H1 (cell line): Measurements from ENCODE around the gene WNK2. TPM values are rescaled to one million over a fixed set of nuclear protein-coding genes. Genes with fewer than 3 reads are reported as not detected.

Experiments
- CTCF ChIA-PET: fragments of 300-600 bp; sonication (Branson Sonifier 250); formaldehyde crosslinking; loops from one replicate; lab custom pipeline; 2021; ENCODE audit not compliant: partially characterized antibody; lab: Charles Lee
- POLR2A ChIA-PET: fragments of 300-600 bp; sonication (Branson Sonifier 250); formaldehyde crosslinking; loops from one replicate; lab custom pipeline; 2021; ENCODE audit warnings: inconsistent platforms; ENCODE audit not compliant: partially characterized antibody; lab: Charles Lee
- DNase-seq, 2 experiments: peaks; one replicate each; pipeline versions ENCODE4 v3.0.0 to v3.0.0-alpha.2; 2010 to 2022; ENCODE audit warnings: low spot score in 2 of 2, low read depth in 1 of 2, mixed read lengths in 1 of 2
- FAIRE-seq: peaks from 2 replicates; lab custom pipeline; 2011; peaks lifted over from hg19 to GRCh38; lab: Jason Lieb, UNC
- H2AFZ ChIP-seq: 2 replicates; pipeline ENCODE4 v1.8.1; 2012; ENCODE audit warnings: low read length, inconsistent platforms
- H2AK5ac ChIP-seq: 2 replicates; pipeline ENCODE4 v1.6.1; 2013; ENCODE audit warnings: low read depth, low read length
- H2BK120ac ChIP-seq: replicated peaks from 2 replicates; pipeline ENCODE3; 2013; ENCODE audit warnings: low read depth, low read length, inconsistent platforms
- H2BK12ac ChIP-seq: 2 replicates; pipeline ENCODE4 v1.6.1; 2013; ENCODE audit warnings: low read depth, low read length
- H2BK15ac ChIP-seq: 2 replicates; pipeline ENCODE4 v1.6.1; 2013; ENCODE audit warnings: low read length
- H2BK20ac ChIP-seq: 2 replicates; pipeline ENCODE4 v1.6.1; 2013; ENCODE audit warnings: low read length
- H2BK5ac ChIP-seq: 2 replicates; pipeline ENCODE4 v1.6.1; 2013; ENCODE audit warnings: low read depth, low read length
- H3K14ac ChIP-seq: 2 replicates; pipeline ENCODE4 v1.6.1; 2013; ENCODE audit warnings: inconsistent platforms; ENCODE audit not compliant: insufficient read length
- H3K18ac ChIP-seq: 2 replicates; pipeline ENCODE4 v1.6.1; 2013; ENCODE audit warnings: low read length; ENCODE audit errors: extremely low read depth
- H3K23ac ChIP-seq: 2 replicates; pipeline ENCODE4 v1.6.1; 2013; ENCODE audit warnings: inconsistent platforms; ENCODE audit not compliant: insufficient read length
- H3K23me2 ChIP-seq: 2 replicates; pipeline ENCODE4 v1.6.1; 2013; ENCODE audit warnings: low read depth, low read length
- H3K27ac ChIP-seq: 2 replicates; pipeline ENCODE4 v1.6.1; 2011; ENCODE audit warnings: low read depth, low read length, inconsistent platforms
- H3K27me3 ChIP-seq, 4 experiments: replicated peaks in 1 of 4; 1 replicate in 1 of 4; 2 replicates in 3 of 4; pipeline versions ENCODE4 v1.6.1 to v1.8.1; 2011 to 2013; ENCODE audit warnings: low read length in 3 of 4, mild to moderate bottlenecking in 3 of 4, inconsistent platforms in 2 of 4, mixed read lengths in 2 of 4, moderate library complexity in 1 of 4; ENCODE audit not compliant: control insufficient read depth in 3 of 4, insufficient read depth in 3 of 4; ENCODE audit errors: extremely low read depth in 1 of 4
- H3K36me3 ChIP-seq, 4 experiments: 2 replicates each; pipeline versions ENCODE4 v1.6.1 to v1.8.1; 2011 to 2013; ENCODE audit warnings: mild to moderate bottlenecking in 4 of 4, low read length in 3 of 4, moderate library complexity in 2 of 4, control low read depth in 1 of 4, inconsistent platforms in 1 of 4; ENCODE audit not compliant: insufficient read depth in 4 of 4, control insufficient read depth in 2 of 4
- H3K4ac ChIP-seq: replicated peaks from 2 replicates; pipeline ENCODE3; 2013; ENCODE audit warnings: low read length, low read depth, mixed read lengths, inconsistent platforms; ENCODE audit not compliant: insufficient read length
- H3K4me1 ChIP-seq, 4 experiments: replicated peaks in 1 of 4; 1 replicate in 1 of 4; 2 replicates in 3 of 4; pipeline versions ENCODE4 v1.6.1 to v1.8.1; 2011 to 2013; ENCODE audit warnings: low read length in 3 of 4, inconsistent platforms in 2 of 4, mixed read lengths in 1 of 4; ENCODE audit not compliant: insufficient read depth in 4 of 4, control insufficient read depth in 3 of 4
- H3K4me2 ChIP-seq, 2 experiments: 2 replicates each; pipeline versions ENCODE4 v1.6.1 to v1.8.1; 2011 to 2013; ENCODE audit warnings: low read depth in 2 of 2, low read length in 2 of 2, control low read depth in 1 of 2, inconsistent platforms in 1 of 2, mild to moderate bottlenecking in 1 of 2; ENCODE audit not compliant: insufficient read depth in 1 of 2
- H3K4me3 ChIP-seq, 4 experiments: fragments of 200-600, 300-600 bp in 1 of 4; sonication (generic), shearing (Covaris generic), sonication (Bioruptor Twin) in 1 of 4; 2 replicates each; pipeline versions ENCODE4 v1.5.1 to v1.8.1; 2011 to 2016; ENCODE audit warnings: low read length in 4 of 4, low read depth in 3 of 4, control low read depth in 2 of 4, inconsistent platforms in 2 of 4, mild to moderate bottlenecking in 2 of 4, mixed read lengths in 1 of 4, moderate library complexity in 1 of 4; ENCODE audit not compliant: insufficient read depth in 2 of 4; ENCODE audit errors: extremely low read depth in 1 of 4
- H3K56ac ChIP-seq: replicated peaks from 2 replicates; pipeline ENCODE3; 2013; ENCODE audit warnings: low read depth, mild to moderate bottlenecking, mixed read lengths, low read length, inconsistent platforms; ENCODE audit not compliant: insufficient read length
- H3K79me1 ChIP-seq: 2 replicates; pipeline ENCODE4 v1.6.1; 2013; ENCODE audit warnings: low read depth, low read length, control low read depth
- H3K79me2 ChIP-seq, 2 experiments: 2 replicates each; pipeline versions ENCODE4 v1.6.1 to v1.8.1; 2012 to 2013; ENCODE audit warnings: low read length in 2 of 2, mild to moderate bottlenecking in 2 of 2, inconsistent platforms in 1 of 2; ENCODE audit not compliant: insufficient read depth in 2 of 2, control insufficient read depth in 1 of 2
- H3K9ac ChIP-seq, 4 experiments: replicated peaks in 1 of 4; 1 replicate in 1 of 4; 2 replicates in 3 of 4; pipeline versions ENCODE4 v1.6.1 to v1.8.1; 2011 to 2013; ENCODE audit warnings: low read depth in 3 of 4, low read length in 3 of 4, control low read depth in 2 of 4, mild to moderate bottlenecking in 2 of 4, moderate library complexity in 2 of 4, inconsistent platforms in 1 of 4; ENCODE audit errors: extremely low read depth in 1 of 4
- H3K9me3 ChIP-seq, 2 experiments: 2 replicates each; pipeline versions ENCODE4 v1.6.1 to v1.8.1; 2012 to 2013; ENCODE audit warnings: mild to moderate bottlenecking in 2 of 2, moderate library complexity in 2 of 2, control low read depth in 1 of 2, inconsistent platforms in 1 of 2, low read depth in 1 of 2, low read length in 1 of 2, mixed read lengths in 1 of 2; ENCODE audit not compliant: insufficient read depth in 2 of 2
- H4K20me1 ChIP-seq, 2 experiments: replicated peaks in 1 of 2; 2 replicates each; pipeline versions ENCODE3 to v1.8.1; 2011 to 2013; ENCODE audit warnings: inconsistent platforms in 2 of 2, low read length in 2 of 2, mild to moderate bottlenecking in 1 of 2; ENCODE audit not compliant: insufficient read depth in 2 of 2, control insufficient read depth in 1 of 2
- H4K5ac ChIP-seq: 2 replicates; pipeline ENCODE4 v1.6.1; 2013; ENCODE audit warnings: low read length, low read depth, mixed read lengths, inconsistent platforms; ENCODE audit not compliant: insufficient read length
- H4K8ac ChIP-seq: 2 replicates; pipeline ENCODE4 v1.8.0; 2013; ENCODE audit warnings: mild to moderate bottlenecking, moderate library complexity, low read length, inconsistent platforms; ENCODE audit not compliant: insufficient read depth; ENCODE audit errors: extremely low read depth
- H4K91ac ChIP-seq: replicated peaks from 2 replicates; pipeline ENCODE3; 2013; ENCODE audit warnings: low read length, mixed read lengths, inconsistent platforms; ENCODE audit not compliant: insufficient read length
- BRCA1 ChIP-seq: IDR thresholded peaks from 2 replicates; pipeline ENCODE4 v1.6.1; 2012; ENCODE audit warnings: low read depth, low read length, improper control_type of control experiment
- CHD1 ChIP-seq: IDR thresholded peaks from 2 replicates; pipeline ENCODE4 v1.6.1; 2012; ENCODE audit warnings: low read depth, low read length, improper control_type of control experiment
- CREB1 ChIP-seq: IDR thresholded peaks from 2 replicates; pipeline ENCODE4 v1.6.1; 2012; ENCODE audit warnings: inconsistent platforms
- CTBP2 ChIP-seq: IDR thresholded peaks from 2 replicates; pipeline ENCODE4 v1.7.0; 2011; ENCODE audit warnings: borderline replicate concordance, mild to moderate bottlenecking, moderate library complexity, mixed read lengths, low read length; ENCODE audit not compliant: insufficient read depth, insufficient read length
- EP300 ChIP-seq, 2 experiments: IDR thresholded peaks; 1 replicate in 1 of 2; 2 replicates in 1 of 2; pipeline ENCODE4 v1.6.1; 2011 to 2012; ENCODE audit warnings: low read depth in 2 of 2, low read length in 2 of 2, mild to moderate bottlenecking in 2 of 2, borderline replicate concordance in 1 of 2, inconsistent platforms in 1 of 2, moderate library complexity in 1 of 2
- EZH2 ChIP-seq: fragments of 200-600 bp; sonication (generic); IDR thresholded peaks from 2 replicates; pipeline ENCODE4 v1.7.1; 2012; ENCODE audit warnings: low read depth, mild to moderate bottlenecking, moderate library complexity, low read length, inconsistent platforms; ENCODE audit not compliant: severe bottlenecking
- FOSL1 ChIP-seq: IDR thresholded peaks from 2 replicates; pipeline ENCODE4 v1.6.1; 2011; ENCODE audit warnings: mild to moderate bottlenecking, low read depth, low read length, moderate library complexity; ENCODE audit not compliant: insufficient read depth
- MAX ChIP-seq: IDR thresholded peaks from 2 replicates; pipeline ENCODE4 v1.6.1; 2012; ENCODE audit warnings: inconsistent platforms
- PHF8 ChIP-seq: fragments of 200-600 bp; sonication (generic); conservative IDR thresholded peaks from 2 replicates; pipeline ENCODE4 v1.7.1; 2012; ENCODE audit warnings: low read depth, mild to moderate bottlenecking, inconsistent platforms, low read length, moderate library complexity
- RXRA ChIP-seq: IDR thresholded peaks from 2 replicates; pipeline ENCODE4 v1.6.1; 2011; ENCODE audit warnings: low read depth, mild to moderate bottlenecking, low read length, moderate library complexity; ENCODE audit not compliant: insufficient read depth
- TAF1 ChIP-seq: IDR thresholded peaks from 2 replicates; pipeline ENCODE4 v1.6.1; 2011; ENCODE audit warnings: mild to moderate bottlenecking, low read depth, low read length
- TEAD4 ChIP-seq: IDR thresholded peaks from 2 replicates; pipeline ENCODE4 v1.6.1; 2012; ENCODE audit warnings: low read depth, low read length, inconsistent platforms, mixed read lengths
- ZNF274 ChIP-seq: IDR thresholded peaks from 2 replicates; pipeline ENCODE4 v1.7.0; 2012; ENCODE audit warnings: low read length, borderline replicate concordance; ENCODE audit errors: extremely low read depth
- WGBS, 2 experiments: shearing (Covaris generic) in 1 of 2; methylation state at CpG; one replicate each; pipeline versions ENCODE4 v1.1.6 to v1.1.7; 2013 to 2015; ENCODE audit warnings: low lambda C conversion rate in 2 of 2, mixed read lengths in 2 of 2, inconsistent platforms in 1 of 2, low coverage in 1 of 2, missing lambda C conversion rate in 1 of 2; ENCODE audit not compliant: insufficient replicate concordance in 2 of 2, insufficient coverage in 1 of 2, insufficient read length in 1 of 2; ENCODE audit errors: extremely low coverage in 1 of 2, missing lambda C conversion rate in 1 of 2; 5-methylcytosine and 5-hydroxymethylcytosine counted together
- polyA plus RNA-seq, 7 experiments: library from polyadenylated mRNA; depleted of rRNA in 3 of 7; stranded (reverse) in 5 of 7; unstranded in 2 of 7; fragments of >200 nt in 5 of 7; fragments of 200-250 nt in 2 of 7; gene quantifications; 1 replicate in 5 of 7; 2 replicates in 1 of 7; 4 replicates in 1 of 7; pipeline versions ENCODE4 v1.2.1 to v1.2.3, GENCODE V29; 2011 to 2013; ENCODE audit warnings: missing spikeins in 2 of 7, mixed read lengths in 2 of 7
- total RNA-seq: library from RNA; stranded (reverse); fragmentation: NEBNext Ultra II Directional; extraction: Animal tissue kit (Norgen Biotek cat#: 25700); gene quantifications from 2 replicates; pipeline ENCODE4 v1.2.1, GENCODE V29; 2021

Gene WNK2
- total and polyA plus RNA-seq, 2 of the 8 experiments (the other 6 are each of a cell fraction or from before 2014, with no cell fraction given) = 12.0 to 87.2 TPM

- H3K27me3 ChIP-seq = no peaks in the 10 kb centered on the region
- H2BK12ac ChIP-seq = no peak overlapping the region
- no peak overlapping the region for H3K9ac ChIP-seq
- H2BK20ac ChIP-seq = no peak overlapping the region
- H3K9me3 ChIP-seq = no peaks in the 10 kb centered on the region
- no peak overlapping the region for H3K4me2 ChIP-seq
- POLR2A ChIA-PET = interaction anchor here (1.1 kb wide), 1 partner anchor 10 kb away, joined by 3 read pairs; no protein-coding TSS in a partner anchor
- 96% methylated on average over 7 of the region's 7 CpGs; no CpG with 5 or more reads in 1 of the 2 experiments for WGBS, 2 experiments
- CTCF ChIA-PET = interaction anchor here (0.9 to 2.0 kb wide), 5 partner anchors 10 to 237 kb away, joined by 3 to 5 read pairs (median 3); no protein-coding TSS in a partner anchor
- no peaks in the 10 kb centered on the region for H3K23me2 ChIP-seq
- peaks cover 2 to 32% (median 17%) of the 10 kb centered on the region in 4 experiments; a peak in 5 of 8 replicates for H3K36me3 ChIP-seq
- no peak overlapping the region for H3K27ac ChIP-seq
- H4K91ac ChIP-seq = no peak overlapping the region
- H2AK5ac ChIP-seq = no peak overlapping the region
- no peak overlapping the region for H3K4ac ChIP-seq
- H2BK5ac ChIP-seq = no peak overlapping the region
- no peak overlapping the region for H3K56ac ChIP-seq
- H3K18ac ChIP-seq = no peak overlapping the region
- H2BK120ac ChIP-seq = no peak overlapping the region
- H3K4me1 ChIP-seq = no peaks in the 10 kb centered on the region; a peak in 1 of 7 replicates
- no peak overlapping the region for H2AFZ ChIP-seq
- no peaks in the 10 kb centered on the region; the same call in none of the 2 replicates for H3K79me1 ChIP-seq
- no peak overlapping the region for H2BK15ac ChIP-seq
- H3K23ac ChIP-seq = no peak overlapping the region
- H4K20me1 ChIP-seq = peaks cover 0 to 2% of the 10 kb centered on the region in 2 experiments
- H4K8ac ChIP-seq = no peak overlapping the region
- FAIRE-seq (no peak), DNase-seq (no peak)
- H3K4me3 ChIP-seq = no peak overlapping the region
- no peak overlapping the region for H3K14ac ChIP-seq
- no peak overlapping the region for H4K5ac ChIP-seq
- H3K79me2 ChIP-seq = no peaks in the 10 kb centered on the region
- no peak for TF ChIP-seq ZNF274
- no peak for TF ChIP-seq EP300 (IDR thresholded peaks at IDR 0.05; ENCODE audit: borderline replicate concordance in 1 of 2, low read depth in 2 of 2, low read length in 2 of 2)
- no peak for TF ChIP-seq TAF1
- TF ChIP-seq MAX = no peak
- TF ChIP-seq EZH2 = no peak
- no peak for TF ChIP-seq CHD1
- TF ChIP-seq CTBP2 = no peak
- TF ChIP-seq PHF8 = no peak
- TF ChIP-seq FOSL1 = no peak
- no peak for TF ChIP-seq RXRA
- TF ChIP-seq BRCA1 = no peak
- TF ChIP-seq TEAD4 = no peak
- no peak for TF ChIP-seq CREB1
Measured at GRCh38 chr9:93329629-93330280, 145.8 kb downstream of the WNK2 start.
